HG02885 (cell line): ENCODE measurements around the gene GRID2.

ENCODE experiments used
- ATAC-seq: cut with Tn5 transposase; IDR thresholded peaks from one replicate; pipeline ENCODE4 v1.9.1; 2021; ENCODE audit warnings: mild to moderate bottlenecking; ENCODE audit not compliant: unreplicated experiment, poor library complexity

The GRID2 gene

DNA sequence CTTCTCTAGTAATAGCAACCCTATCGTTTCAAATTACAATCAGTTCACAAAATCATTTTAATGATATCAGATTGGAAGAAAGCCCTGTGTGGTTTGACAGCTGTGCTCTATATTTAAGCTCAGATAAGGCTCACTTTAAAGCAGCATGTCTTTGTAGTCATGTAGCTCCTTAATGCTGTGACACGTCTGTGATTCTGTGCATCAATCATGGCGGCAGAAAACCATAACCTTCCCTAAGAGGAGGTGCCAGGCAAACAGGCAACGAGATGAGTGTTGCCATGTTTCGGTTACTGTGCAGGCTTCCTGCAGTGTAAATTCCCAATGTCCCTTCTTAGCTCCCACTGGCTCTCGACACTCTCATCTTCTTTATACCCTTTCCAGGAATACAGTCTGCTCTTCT lies 212.7 kb downstream of the GRID2 start:
- no peak for ATAC-seq

GRCh38 chr4:92519727-92520126 lies 216.0 kb downstream of the GRID2 start:
- no peak for ATAC-seq

- no peak for ATAC-seq
Observed at GRCh38 chr4:92520563-92520962, 216.8 kb downstream of the GRID2 start.

DNA sequence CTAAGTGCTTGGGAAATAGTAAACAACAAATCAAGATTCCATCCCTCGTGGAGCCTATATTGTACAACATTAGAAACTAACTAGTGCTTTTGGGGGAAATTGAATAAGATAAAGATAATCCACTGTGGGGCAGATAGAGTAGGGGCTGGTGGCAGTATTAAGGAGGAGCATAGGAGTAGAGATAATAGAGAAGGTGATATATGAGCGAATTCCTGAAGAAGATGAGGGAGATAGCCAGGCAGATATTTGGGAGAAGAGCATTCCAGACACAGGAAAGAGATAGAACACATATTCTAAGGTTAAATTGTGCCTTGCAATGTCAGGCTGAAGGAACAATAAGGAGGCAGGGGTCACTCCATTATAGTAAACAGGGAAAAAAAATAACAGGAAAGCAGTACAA lies 218.2 kb downstream of the GRID2 start:
- no peak for ATAC-seq

DNA sequence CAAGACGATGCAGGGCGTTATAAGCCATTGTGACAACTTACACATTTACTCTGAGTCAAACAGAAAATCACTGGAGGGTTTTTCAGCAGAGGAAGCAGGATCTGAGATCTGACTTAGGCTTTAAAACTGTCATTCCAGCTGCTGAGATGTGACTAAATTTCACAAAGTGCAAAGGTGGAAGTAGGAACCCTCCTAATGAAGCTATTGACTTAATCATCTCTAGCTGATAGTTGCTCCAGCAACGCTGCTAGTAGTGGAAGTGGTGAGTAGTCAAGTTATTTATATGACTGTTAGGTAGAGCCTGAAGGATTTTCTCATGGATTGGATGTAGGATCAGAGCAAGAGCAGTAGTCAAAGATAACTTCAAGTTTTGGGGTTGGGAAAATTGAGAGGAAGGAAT lies 218.6 kb downstream of the GRID2 start:
- no peak for ATAC-seq

DNA sequence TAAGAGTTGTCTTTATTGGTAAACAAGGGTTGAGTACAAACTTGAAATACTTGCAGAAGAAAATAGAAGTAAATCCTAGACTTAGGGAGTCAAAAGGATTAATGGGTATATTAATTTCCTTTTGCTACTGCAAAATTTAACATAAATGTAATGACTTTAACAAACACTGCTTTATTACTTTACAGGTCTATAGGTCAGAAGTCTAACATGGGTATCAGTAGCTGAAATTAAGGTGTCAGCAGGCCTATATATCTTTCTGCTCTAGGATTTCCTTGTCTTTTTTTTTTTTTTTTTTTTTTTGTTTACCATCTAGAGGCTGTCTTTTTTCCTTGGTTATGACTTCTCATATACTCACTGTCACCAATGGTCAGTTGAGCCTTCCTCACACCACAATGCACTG lies 220.4 kb downstream of the GRID2 start:
- ATAC-seq, result no peak

DNA sequence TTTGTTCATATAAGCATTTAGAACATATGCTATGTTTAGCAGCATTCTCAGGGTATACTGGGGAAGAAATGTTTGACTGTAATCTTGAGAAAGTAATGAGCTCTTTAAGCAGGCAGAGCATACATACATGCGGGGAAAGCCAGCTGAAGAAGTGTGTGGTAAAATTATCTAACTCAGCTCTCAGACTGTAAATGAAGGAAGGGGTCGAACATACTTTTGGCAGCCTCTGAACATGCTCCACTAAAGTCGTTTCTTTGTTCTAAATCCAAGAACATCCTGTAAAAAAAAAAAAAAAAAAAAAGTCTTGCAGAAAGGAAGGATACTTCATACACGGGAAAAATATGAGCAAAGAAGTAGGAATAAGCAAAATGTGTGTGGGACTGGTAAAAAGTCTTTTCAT lies 224.8 kb downstream of the GRID2 start:
- ATAC-seq, result no peak

- no peak for ATAC-seq
Observed at GRCh38 chr4:92529510-92529909, 225.7 kb downstream of the GRID2 start.

DNA sequence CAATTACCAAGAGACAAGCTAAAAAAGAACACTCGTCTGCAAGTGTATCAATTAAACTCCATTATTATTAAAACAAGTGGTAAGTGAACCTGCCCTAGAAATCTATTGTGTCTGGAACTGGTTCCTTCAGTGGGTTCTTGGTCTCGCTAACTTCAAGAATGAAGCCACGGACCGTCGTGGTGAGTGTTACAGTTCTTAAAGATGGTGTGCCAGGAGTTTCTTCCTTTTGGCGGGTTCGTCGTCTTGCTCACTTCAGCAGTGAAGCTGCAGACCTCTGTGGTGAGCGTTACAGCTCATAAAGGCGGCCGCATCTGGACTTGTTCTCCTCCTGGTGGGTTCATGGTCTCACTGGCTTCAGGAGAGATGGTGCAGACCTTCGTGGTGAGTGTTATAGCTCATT lies 231.8 kb downstream of the GRID2 start:
- ATAC-seq, result no peak

DNA sequence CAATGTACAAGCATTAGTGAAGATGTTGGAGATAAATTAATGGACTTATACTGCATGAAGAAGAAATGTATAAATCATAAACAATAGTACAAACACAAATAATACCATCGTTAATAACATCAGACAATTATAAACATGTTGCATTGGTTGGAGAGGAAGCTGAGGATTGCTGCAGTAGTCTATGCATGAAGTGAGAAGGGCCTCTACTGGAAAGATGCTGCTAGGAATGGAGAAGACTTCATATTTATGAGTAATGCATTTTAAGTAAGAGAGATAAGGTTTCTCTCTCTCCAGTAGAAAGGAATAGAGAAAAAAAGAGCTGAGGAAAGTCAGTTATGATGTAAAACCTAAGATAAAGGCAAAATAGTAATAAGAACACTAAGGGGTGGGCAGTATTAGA lies 247.8 kb downstream of the GRID2 start:
- ATAC-seq, result no peak

DNA sequence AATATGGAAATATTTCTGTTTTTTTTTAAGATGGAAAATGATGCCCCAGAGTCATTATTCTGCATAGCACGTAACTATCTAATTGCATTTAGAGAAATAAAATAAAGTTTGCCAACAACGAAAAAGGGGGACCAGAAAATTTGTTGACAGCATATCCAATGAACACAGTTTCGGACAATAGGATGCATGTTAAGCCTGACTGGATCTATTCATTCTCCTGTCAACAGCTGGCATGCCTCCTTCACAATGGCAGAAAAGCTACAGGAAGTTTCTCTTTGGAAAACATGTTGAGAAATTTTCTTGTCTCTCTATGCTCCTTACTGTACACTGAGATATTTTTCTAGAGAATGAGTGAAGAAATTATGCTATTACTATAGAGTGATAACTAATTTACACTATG lies 262.5 kb downstream of the GRID2 start:
- ATAC-seq, result no peak

DNA sequence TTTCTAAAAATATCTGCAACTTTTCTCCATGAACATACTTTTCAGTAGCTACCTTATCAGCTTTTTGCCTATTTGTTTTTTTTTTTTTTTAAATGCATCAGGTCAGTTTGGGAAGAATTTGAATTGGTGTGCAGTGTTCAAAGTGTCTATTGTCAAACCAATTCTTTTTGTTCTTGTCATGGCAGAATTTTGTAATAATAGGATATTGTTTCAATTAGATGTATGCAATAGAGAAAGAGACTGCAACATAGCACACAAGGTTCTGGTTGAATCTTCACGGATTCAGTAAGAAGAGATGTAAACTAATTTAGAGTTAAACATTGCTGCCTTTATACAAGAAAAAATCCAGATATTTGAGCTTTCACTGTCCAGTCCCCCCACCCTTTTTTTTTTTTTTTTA lies 277.1 kb downstream of the GRID2 start:
- no peak for ATAC-seq

DNA sequence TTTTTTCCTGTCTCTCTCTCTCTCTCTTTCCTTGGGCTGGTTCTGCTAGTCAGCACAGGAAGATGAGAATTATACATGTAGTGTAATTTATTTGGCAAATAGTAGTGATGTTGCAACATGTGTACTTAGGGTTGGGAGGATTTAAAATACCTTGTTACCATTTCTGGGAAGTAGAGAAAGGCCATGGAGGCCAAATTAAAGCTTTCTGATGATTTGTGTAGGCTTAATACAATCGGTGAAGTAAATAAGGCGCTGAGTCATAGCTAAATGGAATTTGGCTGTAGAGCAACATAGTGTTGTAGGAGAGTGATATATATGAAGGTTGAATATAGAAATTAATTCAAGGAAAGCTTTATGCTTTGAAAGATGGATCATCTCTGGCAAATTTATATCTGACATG lies 295.3 kb downstream of the GRID2 start:
- ATAC-seq, result no peak

- ATAC-seq, result no peak
Observed at GRCh38 chr4:92600638-92601037, 296.9 kb downstream of the GRID2 start.

DNA sequence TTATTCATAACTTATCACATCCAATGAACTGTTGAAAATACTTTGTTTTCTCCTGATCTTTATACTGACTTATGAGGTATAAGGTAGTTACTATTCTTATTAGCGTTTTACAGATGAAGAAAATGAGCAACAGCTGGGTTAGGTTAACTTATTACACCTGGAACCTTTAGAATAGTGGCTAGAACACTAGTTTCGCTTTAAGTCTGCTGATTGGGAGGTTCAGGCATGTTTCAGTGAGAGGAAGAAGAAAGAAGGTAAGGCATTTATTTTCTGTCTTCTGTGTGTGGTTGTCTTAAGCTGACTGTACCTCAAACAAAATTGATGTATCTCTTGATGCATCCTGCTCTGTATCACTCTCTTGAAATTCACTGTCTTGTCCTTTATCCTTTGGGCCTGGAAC lies 302.5 kb downstream of the GRID2 start:
- ATAC-seq, result no peak

DNA sequence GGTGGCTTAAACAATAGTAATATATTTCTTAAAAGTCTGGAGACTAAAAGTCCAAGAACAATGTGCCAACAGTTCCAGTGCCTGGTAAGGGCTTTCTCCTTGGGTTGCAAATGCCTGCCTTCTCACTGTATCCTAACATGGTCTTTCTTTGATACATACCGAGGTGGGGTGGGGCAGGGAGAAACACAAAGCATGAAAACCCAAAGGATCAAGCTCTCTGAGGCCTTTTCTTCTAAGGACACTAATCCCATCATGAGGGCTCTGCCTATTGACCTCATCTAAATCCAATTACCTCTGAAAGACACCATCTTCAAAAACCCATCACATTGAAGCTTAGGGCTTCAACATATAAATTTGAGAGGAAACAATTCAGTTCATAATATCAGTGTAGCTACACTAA lies 311.3 kb downstream of the GRID2 start:
- no peak for ATAC-seq

- no peak for ATAC-seq
Observed at GRCh38 chr4:92618968-92619367, 315.2 kb downstream of the GRID2 start.

DNA sequence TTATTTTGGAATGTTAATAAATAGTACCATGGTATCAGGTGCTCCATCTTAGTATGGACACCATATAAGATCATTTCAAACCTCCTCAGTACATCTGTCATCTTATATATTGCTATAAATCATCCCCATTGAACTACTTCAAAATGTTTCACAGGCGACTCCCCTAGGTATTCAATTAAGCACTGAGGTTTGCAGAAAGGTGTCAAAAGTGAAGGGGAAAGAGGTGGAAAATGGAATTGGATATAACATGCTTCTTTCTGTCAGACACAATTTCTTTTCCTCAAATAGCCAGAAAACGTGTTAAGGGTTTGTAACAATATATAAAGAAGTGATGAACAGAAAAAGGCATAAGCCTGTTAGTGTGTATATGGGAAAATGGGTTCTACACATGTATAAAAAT lies 325.5 kb downstream of the GRID2 start:
- ATAC-seq, result no peak

DNA sequence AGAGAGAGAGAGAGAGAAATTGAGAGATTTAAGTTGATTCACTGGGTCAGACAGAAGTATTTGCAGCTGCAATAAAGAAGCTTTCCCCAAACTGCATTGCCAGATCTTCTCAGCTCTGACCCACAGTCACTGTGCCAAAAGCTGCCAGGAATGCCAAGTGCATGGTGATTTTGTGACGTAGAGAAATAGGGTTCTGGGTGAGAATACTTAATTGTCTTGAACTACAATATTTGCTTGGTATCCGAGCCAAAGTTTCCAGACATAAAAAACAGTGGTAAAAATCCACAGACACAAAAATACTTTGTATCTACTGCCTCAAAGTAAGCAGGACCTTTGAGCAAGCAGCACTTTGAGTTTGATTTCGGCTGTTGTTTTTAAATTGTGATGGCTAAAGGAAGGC lies 331.1 kb downstream of the GRID2 start:
- ATAC-seq, result no peak

DNA sequence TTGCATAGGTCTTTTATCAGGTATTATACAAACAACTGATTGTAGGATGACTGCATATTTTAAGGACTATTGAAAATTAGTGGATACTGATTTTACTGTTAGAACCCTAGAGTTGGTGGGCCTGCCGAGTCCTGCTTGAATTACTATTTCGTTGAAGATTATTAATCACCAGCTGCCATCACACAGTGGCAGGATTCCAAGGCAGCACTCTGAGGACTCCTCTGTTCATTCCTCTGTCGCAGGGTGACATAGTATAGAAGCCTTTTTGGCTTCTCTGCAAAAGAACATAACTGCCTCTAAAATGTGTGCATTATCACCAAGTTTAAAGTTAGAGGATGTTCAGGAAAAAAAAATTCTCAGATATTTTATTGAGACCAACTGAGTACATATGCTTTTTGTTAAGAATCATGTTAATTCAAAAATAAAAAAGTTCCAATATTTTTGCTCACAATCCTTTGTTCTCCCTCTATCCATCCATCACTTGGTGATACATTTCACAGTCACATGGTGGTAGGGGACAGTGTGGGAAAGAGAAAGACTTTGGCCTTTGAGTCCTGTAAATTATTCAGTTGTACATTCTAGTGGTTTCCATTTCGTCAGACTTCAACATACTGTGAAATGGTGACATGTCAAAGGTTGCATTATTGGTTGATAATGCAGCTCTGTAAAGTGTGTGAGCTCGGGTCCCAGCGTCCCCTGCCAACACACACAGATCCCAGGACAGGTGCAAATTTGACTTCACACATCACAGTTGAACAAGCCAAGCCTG lies 332.5 kb downstream of the GRID2 start:
- no peak for ATAC-seq

DNA sequence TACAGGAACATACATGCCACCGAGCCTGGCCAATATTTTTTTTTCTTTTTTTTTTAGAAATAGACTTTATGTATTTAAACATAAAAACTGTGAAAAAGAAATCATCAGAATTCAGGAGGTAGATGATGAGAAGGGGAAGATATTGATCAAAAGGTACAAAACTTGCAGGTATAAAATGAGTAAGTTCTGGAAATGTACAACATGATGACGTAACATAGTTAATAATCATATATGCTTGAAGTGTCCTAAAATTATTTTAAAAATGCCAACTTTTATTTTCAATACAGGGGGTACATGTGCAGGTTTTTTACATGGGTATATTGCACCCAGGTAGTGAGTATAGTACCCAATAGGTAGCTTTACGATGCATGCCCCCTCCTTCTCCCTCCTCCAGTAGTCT lies 337.6 kb downstream of the GRID2 start:
- no peak for ATAC-seq

- ATAC-seq, result no peak
Observed at GRCh38 chr4:92646826-92647225, 343.1 kb downstream of the GRID2 start.

DNA sequence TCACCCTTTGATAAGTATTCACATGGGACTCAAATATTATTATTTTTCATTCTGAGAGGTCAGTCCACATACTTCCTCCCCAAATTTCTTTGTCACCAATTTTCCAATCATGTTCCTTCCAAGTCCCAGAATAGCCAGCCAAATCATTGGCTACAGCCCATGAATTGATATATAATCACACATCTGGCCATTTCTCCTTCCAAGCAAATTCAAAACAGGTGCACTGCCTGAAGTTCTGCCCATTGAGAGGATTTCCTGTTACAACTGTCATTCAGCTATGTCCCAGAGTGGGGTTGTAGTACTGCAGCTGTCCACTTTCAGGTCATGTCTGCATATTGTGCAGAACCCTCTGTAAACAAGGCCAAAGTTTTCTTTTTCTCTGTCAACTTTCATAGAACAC lies 347.8 kb downstream of the GRID2 start:
- no peak for ATAC-seq
